Astrocyte of the hippocampus (primary cell): ENCODE measurements around the gene EXOC3L1.
A peak's percentile ranks its signal among the peaks of the same experiment; 100 is the strongest.

Experiments used
- DNase-seq: peaks from one replicate; pipeline ENCODE4 v3.0.0; 2011; ENCODE audit warnings: low read depth, low spot score

Gene EXOC3L1

DNA sequence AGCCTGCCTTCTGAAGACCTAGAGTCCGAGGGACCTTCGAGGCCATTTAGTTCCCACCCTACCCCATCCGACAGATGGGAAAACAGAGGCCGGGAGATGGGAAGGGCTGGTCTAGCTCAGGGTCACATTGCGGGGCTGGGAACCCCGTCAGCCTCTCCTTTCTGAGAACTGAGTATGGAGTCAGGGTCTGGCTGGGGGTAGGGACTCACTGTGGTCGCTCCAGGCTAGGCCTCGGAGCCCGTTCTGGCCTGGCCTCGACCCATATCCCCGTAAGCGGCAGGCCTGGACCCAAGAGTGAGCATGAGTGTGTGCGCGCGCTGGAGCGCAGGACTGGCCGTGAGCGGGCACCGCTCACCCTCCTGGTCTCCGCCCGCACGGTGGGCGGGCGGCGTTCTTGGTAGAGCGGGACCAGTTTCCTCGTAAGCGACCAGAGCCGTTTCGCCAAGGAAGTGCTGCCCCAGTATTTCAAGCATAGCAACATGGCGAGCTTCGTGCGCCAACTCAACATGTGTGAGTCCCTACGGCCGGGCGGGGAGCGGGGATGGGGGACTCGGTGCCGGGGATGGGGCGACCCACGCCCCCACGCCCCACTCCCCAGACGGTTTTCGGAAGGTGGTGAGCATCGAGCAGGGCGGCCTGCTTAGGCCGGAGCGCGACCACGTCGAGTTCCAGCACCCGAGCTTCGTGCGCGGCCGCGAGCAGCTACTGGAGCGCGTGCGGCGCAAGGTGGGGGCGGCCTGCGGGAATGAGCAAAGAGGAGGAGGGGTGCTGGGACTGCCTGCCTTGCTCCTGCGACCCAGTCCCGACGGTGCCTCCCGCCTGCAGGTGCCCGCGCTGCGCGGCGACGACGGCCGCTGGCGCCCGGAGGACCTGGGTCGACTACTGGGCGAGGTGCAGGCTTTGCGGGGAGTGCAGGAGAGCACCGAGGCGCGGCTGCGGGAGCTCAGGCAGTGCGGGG, 24.5 kb downstream of the EXOC3L1 start:
- DNase-seq: peak; percentile 46

DNA sequence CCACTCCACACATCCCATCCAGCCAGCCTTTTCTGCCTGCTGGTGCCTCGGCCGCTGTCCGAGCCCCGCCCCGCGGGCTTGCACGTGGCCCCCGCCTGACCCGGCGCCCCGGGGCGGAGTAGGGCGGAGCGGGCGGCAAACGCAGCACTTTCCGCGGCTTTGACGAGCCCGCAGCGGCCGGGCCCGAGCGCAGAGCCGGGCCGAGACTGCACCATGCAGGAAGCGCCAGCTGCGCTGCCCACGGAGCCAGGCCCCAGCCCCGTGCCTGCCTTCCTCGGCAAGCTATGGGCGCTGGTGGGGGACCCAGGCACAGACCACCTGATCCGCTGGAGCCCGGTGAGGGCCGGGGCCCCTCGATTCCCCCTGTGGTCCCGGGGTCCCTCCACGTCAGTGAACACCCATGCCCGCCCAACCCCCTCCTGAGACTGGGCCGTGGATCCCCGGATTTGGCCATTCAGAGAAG, 25.3 kb downstream of the EXOC3L1 start, which contains the start of gene HSF4:
Gene HSF4, plus strand, starts transcription at position 147 of the 463 bp plus-strand sequence. Its CDS starts 67 bp downstream, at position 214.
- no peak for DNase-seq

GRCh38 chr16:67163999-67164558, 25.9 kb downstream of the EXOC3L1 start:
- DNase-seq: no peak

GRCh38 chr16:67163164-67163998, 26.6 kb downstream of the EXOC3L1 start:
- DNase-seq: peak; percentile 68

- peak; percentile 45 for DNase-seq
Measured at GRCh38 chr16:67162506-67163163, 27.3 kb downstream of the EXOC3L1 start.

DNA sequence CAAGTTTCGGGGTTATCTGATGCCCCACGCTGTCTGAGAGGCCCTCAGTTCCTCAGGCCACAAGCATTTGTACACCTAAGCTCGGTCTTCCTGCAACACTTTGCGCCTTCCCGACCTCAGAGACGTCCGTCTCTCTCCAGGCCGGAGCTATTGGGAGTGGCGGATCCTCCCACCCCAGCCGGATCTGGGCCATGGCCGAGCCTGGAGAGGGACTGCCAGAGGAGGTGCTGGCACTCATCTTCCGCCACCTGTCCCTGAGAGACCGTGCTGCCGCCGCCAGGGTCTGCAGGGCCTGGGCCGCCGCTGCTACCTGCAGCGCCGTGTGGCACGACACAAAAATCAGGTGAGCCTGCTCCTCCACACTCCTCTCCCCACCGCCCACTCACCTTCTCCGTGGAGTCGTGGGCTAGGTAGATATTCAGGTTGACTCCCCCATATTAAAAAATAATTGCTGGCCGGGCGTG, 28.3 kb downstream of the EXOC3L1 start:
- no peak for DNase-seq

GRCh38 chr16:67158637-67159600, 31.0 kb downstream of the EXOC3L1 start:
- peak; percentile 45 for DNase-seq

DNA sequence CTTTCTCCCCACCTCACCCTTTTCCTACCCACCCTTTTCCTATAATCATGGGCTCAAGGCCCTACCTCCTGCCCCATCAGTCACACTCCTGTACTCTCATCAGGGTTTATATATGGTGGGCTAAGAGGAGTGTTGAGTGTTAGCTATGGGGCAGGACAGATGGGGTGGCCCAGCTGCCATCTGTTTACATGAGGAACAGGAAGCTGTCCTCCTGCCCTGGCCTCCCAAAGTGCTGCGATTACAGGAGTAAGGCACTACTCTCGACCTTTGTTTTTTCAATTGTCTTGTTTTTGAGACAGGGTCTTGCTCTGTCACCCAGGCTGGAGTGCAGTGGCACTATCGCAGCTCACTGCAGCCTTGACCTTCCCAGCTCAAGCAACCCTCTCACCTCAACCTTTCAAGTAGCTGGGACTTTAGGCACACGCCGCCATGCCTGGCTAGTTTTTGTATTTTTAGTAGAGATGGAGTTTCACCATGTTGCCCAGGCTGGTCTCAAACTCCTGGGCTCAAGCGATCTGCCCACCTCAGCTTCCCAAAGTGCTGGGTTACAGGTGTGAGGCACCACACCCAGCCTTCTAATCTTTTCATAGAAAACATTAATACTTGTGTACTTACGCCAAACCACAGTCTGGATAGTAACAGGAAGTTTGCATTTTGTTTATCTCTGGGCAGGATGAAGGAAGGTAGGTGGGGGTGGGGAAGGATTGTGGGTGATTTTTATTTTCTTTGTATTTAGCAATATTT, 31.9 kb downstream of the EXOC3L1 start:
- no peak for DNase-seq

- DNase-seq: no peak
Measured at GRCh38 chr16:67157106-67157748, 32.7 kb downstream of the EXOC3L1 start.

DNA sequence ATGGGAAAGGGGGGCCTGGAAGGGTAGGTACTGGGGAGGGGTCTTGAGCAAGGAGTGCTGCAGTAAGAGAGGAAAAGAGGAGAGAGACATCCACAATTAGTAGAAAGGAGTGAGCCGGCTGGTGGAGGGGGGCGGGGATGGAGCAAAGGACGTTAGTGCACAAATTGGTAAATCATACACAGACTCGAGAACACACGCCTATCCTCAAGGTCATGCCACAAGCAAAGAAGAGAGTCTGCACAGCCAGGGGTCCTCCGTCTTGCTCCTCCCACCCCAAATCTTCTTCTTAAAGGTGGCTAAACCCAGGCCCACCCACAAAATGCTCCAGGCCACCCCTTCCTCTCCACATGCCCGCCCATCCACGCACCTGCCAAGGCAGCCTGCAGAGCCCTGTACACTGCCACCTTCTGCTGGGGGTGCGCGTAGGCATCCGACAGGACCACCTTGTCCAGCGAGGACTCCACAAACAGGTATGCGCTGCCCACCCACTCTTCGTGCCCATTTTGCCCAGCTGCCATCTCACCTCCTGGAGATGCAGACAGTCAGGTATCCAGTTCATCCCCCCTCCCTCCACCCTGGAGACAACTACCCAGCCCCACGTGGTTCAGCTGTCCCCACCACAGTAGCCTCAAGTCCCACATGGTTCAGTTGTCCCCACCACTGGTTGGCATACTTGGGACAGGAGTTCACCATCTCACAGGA, 33.6 kb downstream of the EXOC3L1 start:
- no peak for DNase-seq

DNA sequence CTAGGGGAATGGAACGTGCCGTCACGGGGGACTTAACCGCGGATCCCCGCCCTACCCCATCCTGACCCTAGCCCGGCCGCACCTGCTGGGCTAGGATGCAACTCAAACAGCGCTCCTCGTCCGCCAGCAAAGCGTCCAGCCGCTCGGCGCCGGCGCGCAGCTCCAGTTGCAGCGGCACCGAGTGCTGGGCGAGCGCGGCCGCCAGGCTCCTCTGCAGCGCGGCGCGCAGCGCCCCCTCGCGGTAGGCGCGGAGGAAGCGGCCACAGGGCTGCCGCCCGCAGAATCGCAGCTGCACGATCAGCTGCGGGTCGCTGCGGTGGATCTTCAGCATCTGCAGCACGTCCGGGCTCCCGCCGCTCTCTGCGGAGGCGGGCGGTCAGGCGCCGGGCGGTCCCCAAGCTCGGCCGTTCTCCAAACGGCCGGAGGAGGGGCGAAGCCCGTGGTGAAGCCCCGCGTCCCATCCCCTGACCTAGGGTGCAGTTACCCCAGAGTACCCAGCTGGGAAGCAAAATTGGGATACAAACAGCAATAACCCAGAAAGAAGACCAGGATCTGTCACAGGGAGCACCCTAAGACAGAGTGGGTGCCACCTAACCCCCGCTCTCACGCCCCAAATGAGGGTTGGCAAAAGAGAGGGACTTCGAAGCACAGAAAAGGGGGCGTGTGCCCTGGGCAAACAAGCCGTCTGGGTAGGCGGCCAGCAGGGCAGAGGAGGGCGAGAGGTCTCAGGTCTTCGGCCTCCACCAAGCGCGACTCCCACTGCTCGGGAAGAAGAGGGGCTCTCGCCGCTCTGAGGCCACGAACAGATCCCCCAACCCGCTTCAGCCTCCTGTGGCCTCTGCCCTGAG, 34.4 kb downstream of the EXOC3L1 start:
- peak; percentile 91 for DNase-seq

DNA sequence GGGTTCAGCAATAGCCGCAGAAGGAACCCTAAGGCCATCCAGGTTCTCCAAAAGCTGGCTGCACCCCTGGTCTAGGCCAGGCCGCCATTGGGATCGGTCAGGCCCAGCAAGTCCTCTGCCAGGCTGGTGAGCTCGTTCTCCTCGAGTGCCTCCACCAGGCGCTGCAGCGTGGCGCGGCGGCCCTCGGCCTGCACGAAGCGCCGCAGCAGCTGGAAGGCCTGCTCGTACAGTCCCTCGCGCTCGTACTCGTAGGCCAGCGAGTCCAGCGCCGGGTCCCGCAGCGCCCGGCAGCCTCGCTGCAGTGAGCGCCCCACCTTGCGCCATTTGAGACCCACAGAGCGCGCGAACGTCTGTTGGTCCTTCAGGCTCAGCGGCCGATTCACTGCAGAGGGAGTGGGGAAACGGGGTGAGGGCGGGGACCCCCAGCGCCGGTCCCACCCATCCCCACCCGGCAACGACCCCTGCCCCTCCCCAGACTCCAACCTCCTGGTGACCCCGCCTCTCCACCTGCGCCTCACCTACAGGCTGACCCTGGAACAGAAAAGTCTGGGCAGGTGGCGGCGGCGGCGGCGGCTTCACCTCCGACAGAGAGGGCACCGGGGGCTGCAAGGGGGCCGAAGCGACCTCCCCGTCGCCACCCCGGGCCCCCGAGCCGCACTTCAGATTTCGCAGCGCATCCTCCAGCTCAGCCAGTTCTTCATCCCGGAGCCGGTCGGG, 35.2 kb downstream of the EXOC3L1 start:
- no peak for DNase-seq

- DNase-seq: no peak
Measured at GRCh38 chr16:67151431-67152097, 38.4 kb downstream of the EXOC3L1 start.

GRCh38 chr16:67150833-67151396, 39.0 kb downstream of the EXOC3L1 start, which contains the start of gene B3GNT9:
B3GNT9 (minus strand) TSS chr16:67150998; CDS start chr16:67150485, 513 bp downstream.
- peak; percentile 83 for DNase-seq

GRCh38 chr16:67150047-67150832, 39.7 kb downstream of the EXOC3L1 start:
- DNase-seq: peak; percentile 71
